ENCODE measurements around the gene TMED4. TPM values are rescaled to one million over a fixed set of nuclear protein-coding genes. Genes with fewer than 3 reads are reported as not detected.

TMED4 gene
- total and polyA plus RNA-seq, 7 donors = 29.8 to 64.4 (median 43.6) TPM

GRCh38 chr7:44609829-44610228, 27.8 kb upstream of the TMED4 start:
- WGBS, 3 donors = 86 to 89% (median 87%) methylated on average over 3 of the region's 3 CpGs
- Histone ChIP-seq H3K9me3 (no peaks in the 10 kb centered on the region), H3K27me3 (ENCODE audit: insufficient read depth in 3 of 3, low read length in 2 of 3) (no peaks in the 10 kb centered on the region), H3K36me3 (ENCODE audit: insufficient read depth in 1 of 2, low read depth in 1 of 2) (peaks cover 0 to 4% of the 10 kb centered on the region in 2 donors), H3K27ac (peak overlapping the region; percentile 96), H3K4me1 (peaks cover 27% of the 10 kb centered on the region), H3K4me3 (no peak overlapping the region)
- no peak for DNase-seq
- no peak for TF ChIP-seq CTCF (IDR thresholded peaks at IDR 0.05)
- ATAC-seq = no peak
- intact Hi-C loops (cut with DNase I) = loop anchor here (5.0 to 10.0 kb wide), 4 partner anchors 37 to 187 kb away; partner anchors contain the start of genes PPIA (in 1 of the 2) and ZMIZ2 (in 1 of the 2)

- 76 to 78% (median 77%) methylated on average over 14 of the region's 14 CpGs for WGBS, 3 donors
- intact Hi-C loops (cut with DNase I) = loop anchor here (5.0 to 10.0 kb wide), 4 partner anchors 38 to 188 kb away; partner anchors contain the start of genes PPIA (in 1 of the 2) and ZMIZ2 (in 1 of the 2)
- H3K27me3 ChIP-seq (ENCODE audit: insufficient read depth in 3 of 3, low read length in 2 of 3) = no peaks in the 10 kb centered on the region
- ATAC-seq (no peak), DNase-seq (no peak)
- no peaks in the 10 kb centered on the region for H3K9me3 ChIP-seq
- peaks cover 27% of the 10 kb centered on the region for H3K4me1 ChIP-seq
- peaks cover 0 to 4% of the 10 kb centered on the region in 2 donors for H3K36me3 ChIP-seq (ENCODE audit: insufficient read depth in 1 of 2, low read depth in 1 of 2)
- no peak for TF ChIP-seq CTCF (IDR thresholded peaks at IDR 0.05)
- H3K4me3 ChIP-seq = no peak overlapping the region
- H3K27ac ChIP-seq = peak overlapping the region; percentile 96
Measured at GRCh38 chr7:44608916-44609648, 27.1 kb upstream of the TMED4 start.

- H3K27ac ChIP-seq = peak overlapping the region; percentile 96
- H3K4me1 ChIP-seq = peaks cover 27% of the 10 kb centered on the region
- peaks cover 0 to 4% of the 10 kb centered on the region in 2 donors for H3K36me3 ChIP-seq (ENCODE audit: insufficient read depth in 1 of 2, low read depth in 1 of 2)
- WGBS, 3 donors = 41 to 45% (median 43%) methylated on average over 35 of the region's 35 CpGs
- intact Hi-C loops (cut with DNase I) = loop anchor here (5.0 to 10.0 kb wide), 4 partner anchors 40 to 190 kb away; partner anchors contain the start of genes PPIA (in 1 of the 2) and ZMIZ2 (in 1 of the 2)
- H3K27me3 ChIP-seq (ENCODE audit: insufficient read depth in 3 of 3, low read length in 2 of 3) = no peaks in the 10 kb centered on the region
- DNase-seq (no peak), ATAC-seq (peak in 1 of 4 donors; percentile 3)
- no peak for TF ChIP-seq CTCF (IDR thresholded peaks at IDR 0.05)
- peak overlapping the region; percentile 76 for H3K4me3 ChIP-seq
- no peaks in the 10 kb centered on the region for H3K9me3 ChIP-seq
Measured at GRCh38 chr7:44607141-44608068, 25.4 kb upstream of the TMED4 start.

GRCh38 chr7:44606341-44607140, 24.5 kb upstream of the TMED4 start, which contains the start of gene OGDH:
TSS of gene OGDH (plus strand) at chr7:44606627. CDS start at chr7:44624344, 17,717 bp downstream.
- intact Hi-C loops (cut with DNase I) = loop anchor here (5.0 to 10.0 kb wide), 4 partner anchors 41 to 191 kb away; partner anchors contain the start of genes PPIA (in 1 of the 2) and ZMIZ2 (in 1 of the 2)
- ATAC-seq (peak; percentile 95 to 98 (median 96)), DNase-seq (peak; percentile 98 to 100)
- Histone ChIP-seq H3K36me3 (ENCODE audit: insufficient read depth in 1 of 2, low read depth in 1 of 2) (peaks cover 0 to 4% of the 10 kb centered on the region in 2 donors), H3K4me1 (peaks cover 23% of the 10 kb centered on the region), H3K27ac (peak within 1 kb of the TSS; percentile 96), H3K9me3 (no peaks in the 10 kb centered on the region), H3K27me3 (ENCODE audit: insufficient read depth in 3 of 3, low read length in 2 of 3) (no peaks in the 10 kb centered on the region), H3K4me3 (peak within 1 kb of the TSS; percentile 76)
- no peak for TF ChIP-seq CTCF (IDR thresholded peaks at IDR 0.05)
- 0 to 1% (median 0%) methylated on average over 61 to 93 of the region's 93 CpGs for WGBS, 3 donors

Measured in psoas muscle (tissue), 8 donors.